Glomerular endothelial cell (primary cell): Measurements from ENCODE around the gene TUBA1B. TPM values are rescaled to one million over a fixed set of nuclear protein-coding genes. Genes with fewer than 3 reads are reported as not detected.

Source experiments
- DNase-seq: peaks from one replicate; pipeline ENCODE4 v3.0.0-alpha.2; 2011; ENCODE audit warnings: low read depth, low spot score; ENCODE audit errors: extremely low read depth
- total RNA-seq: library from RNA; depleted of rRNA; stranded (reverse); fragments of >200 nt; gene quantifications from 2 replicates; pipeline ENCODE4 v1.2.3, GENCODE V29; 2015

The TUBA1B gene
- total RNA-seq, 1 donor from 2014 or later = 1,250 TPM

- DNase-seq = no peak
Measured at GRCh38 chr12:49091836-49092085, 39.4 kb downstream of the TUBA1B start.

DNA sequence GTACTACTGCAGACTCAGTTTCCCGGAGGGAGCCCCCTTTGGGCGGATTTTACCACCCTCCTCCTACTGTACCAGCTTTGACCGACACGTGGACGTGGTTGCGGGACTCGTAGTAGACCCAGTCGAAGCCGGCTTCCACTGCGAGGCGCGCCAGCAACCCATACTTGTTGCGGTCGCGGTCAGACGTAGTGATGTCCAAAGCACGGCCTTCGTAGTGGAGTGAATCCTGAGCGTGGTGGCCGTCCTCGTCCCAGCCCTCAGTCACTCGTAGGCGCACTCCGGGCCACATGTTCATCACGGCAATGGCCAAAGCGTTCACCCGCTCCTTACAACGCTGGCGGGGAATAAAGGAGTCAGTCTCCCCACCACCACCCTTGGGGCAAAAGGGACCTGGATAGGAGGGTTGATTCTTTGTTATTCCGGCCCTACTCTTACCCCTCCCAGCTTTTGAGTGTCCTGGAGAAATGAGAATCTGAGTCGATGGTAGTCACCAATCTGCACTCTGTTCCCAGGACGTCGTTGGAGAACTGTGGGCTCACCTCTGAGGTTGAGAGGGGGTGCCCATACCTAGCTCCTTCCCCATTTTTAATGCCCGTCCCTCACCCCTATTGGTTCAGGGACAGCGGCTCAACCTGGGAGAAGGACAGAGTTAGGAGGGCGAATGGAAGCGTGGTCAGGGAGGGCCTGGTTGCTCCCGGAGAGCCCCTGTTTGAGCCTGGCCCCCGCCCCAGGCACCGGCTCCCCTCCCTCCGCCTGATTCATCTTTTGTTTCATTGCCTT, 39.9 kb downstream of the TUBA1B start:
- DNase-seq = no peak

DNA sequence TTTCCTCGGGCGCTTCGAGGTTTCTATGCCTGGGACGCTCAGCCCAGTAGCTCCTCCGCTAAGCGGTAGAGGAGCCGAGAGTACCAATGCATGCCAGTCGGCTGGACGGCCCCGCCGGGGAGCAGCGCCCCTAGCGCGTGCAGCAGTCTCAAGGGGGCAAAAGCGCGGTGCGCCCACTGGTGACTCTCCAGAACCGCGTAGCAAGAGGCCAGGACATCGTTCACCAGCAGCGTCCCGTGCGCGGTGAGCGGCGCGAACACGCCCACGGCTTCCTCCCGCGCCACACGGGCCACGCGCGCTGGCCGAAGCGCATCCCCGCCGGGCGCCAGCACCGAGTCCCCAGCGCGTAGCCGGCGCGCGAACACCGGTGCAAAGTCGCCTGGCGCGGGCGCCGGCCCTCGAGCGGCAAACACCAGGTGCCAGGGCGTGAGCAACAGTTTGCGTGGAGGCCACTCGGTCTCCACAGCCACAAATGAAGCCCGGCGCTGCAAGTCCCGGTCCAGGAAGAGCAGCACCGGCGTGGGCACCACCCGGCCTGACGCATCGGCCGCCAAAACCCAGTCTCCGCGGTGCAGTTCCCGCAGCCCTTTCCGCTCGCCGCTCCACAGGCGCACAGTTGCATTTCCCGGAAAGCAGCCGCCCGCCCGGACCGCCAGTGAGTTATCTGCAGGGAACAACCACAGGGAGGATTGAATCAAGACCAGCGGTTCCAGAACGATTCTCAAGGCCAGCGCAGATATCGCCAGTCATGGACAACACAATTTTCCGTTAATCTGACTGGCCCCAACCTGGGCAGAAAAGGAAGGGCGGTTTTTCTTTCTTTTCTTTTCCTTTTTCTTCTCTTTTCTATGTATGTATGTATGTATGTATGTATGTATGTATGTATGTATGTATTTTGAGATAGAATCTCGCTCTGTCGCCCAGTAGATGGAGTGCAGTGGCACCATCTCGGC, 41.1 kb downstream of the TUBA1B start:
- no peak for DNase-seq

DNA sequence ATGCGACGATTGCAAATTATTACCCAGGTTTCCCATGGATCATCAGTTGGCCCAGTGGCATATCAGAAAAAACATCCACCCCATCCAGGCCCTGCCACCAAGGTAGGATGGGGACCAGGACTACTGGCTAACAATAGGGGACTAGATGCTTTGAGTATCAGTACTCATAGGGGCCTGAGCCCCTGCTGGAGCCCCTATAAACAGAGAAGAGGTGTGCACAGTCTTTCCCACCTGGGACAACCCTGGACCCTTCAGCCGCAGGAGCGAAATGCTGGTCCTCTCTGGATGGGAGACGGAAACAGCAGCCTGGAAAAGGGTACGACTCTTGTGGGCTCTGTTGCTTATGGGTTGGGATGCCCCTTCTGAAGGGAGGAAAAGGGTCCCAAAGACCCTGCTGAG, 42.3 kb downstream of the TUBA1B start:
- no peak for DNase-seq

DNA sequence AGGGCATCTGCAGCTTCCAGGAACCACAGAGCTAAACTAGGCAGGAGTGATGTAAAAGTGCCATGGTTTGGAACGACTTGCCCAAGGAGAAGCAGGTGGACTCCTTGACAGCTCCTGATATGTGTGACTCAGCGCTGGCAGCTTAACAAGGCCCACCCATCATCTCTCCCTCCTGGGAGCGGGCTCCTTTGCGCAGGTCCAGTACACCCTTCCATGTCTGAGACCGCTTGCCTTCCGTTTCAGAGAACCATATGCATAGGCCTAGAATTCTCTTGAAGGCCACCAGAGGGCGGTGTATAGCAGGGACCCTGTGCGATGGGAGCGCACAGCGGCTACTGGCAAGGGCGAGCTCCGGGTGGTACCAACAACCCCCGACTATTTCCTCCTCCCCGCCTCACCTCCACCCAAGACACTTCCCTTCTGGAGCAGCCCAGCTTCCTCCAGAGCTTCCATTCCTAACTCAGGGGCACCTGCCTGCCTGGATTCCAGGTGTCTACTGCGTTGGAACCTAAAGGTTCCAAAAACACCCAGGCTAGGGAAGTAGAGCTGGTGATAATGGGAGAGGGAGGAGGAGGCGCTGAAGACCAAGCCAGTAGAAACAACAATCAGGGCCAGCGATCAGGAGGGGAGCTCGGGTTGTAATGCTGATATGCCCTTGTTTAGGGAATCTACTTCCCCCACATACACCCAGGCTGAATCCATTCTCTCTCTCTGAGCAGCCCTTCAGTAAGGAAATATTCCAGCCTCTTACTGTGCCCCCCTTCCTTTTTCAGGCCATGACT, 42.9 kb downstream of the TUBA1B start:
- DNase-seq = no peak

DNA sequence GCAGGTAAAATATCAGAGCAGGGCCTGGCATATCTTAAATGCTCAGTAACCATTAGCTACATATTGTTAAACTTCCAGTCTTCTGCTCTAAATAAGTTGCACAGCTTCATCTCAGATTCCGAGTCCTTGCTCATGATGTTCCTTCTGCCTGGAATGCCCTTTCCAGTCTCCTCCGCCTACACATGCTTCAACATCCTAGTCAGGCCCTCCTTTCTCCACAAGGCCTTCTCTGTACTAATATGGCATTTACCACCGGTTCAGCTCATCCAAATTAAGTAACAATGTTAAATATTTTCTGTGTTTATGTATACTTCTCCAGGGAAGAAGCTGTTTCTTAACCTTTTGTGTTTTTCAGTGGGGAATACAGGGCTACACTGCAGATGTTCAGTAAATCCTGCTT, 45.1 kb downstream of the TUBA1B start:
- DNase-seq = no peak

DNA sequence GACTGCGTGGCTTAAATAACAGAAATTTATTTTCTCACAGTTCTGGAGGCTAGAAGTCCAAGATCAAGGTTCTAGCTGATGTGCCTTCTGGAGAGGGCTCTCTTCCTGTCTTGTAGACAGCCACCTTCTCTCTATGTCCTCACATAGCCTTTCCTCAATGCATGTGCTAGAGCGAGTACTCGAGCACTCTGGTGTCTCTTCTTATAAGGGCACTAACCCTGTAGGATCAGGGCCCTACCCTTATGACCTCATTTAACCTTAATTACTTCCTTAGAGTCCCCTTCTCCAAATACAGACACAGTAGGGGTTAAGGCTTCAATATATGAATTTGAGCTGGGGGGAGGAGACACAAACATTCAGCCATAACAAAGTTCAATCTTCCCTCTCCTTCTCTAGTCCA, 46.8 kb downstream of the TUBA1B start:
- no peak for DNase-seq

GRCh38 chr12:49079793-49080192, 51.4 kb downstream of the TUBA1B start:
- no peak for DNase-seq

Other genes with a start within 250 kb of the TUBA1B start
- gene FKBP11, start 205.9 kb downstream of the TUBA1B start, total RNA-seq = 16.1 and 29.7 TPM in 2 replicates
- 108 TPM in 2 replicates for gene ARF3, start 173.9 kb downstream of the TUBA1B start, total RNA-seq
- gene WNT10B, start 159.7 kb downstream of the TUBA1B start, total RNA-seq = not detected in 2 replicates
- not detected in 2 replicates for gene WNT1, start 153.1 kb downstream of the TUBA1B start, total RNA-seq
- 0.10 and 0.12 TPM in 2 replicates for gene DDN, start 132.0 kb downstream of the TUBA1B start, total RNA-seq
- gene PRKAG1, start 112.6 kb downstream of the TUBA1B start, total RNA-seq = 48.6 and 56.5 TPM in 2 replicates
- 89.2 and 117 TPM in 2 replicates for gene KMT2D, start 70.6 kb downstream of the TUBA1B start, total RNA-seq
- gene RHEBL1, start 61.4 kb downstream of the TUBA1B start, total RNA-seq = 1.7 and 2.3 TPM in 2 replicates
- 0.05 and 0.29 TPM in 2 replicates for gene DHH, start 36.6 kb downstream of the TUBA1B start, total RNA-seq
- 60.8 and 73.5 TPM in 2 replicates for gene LMBR1L, start 20.5 kb downstream of the TUBA1B start, total RNA-seq
- 1,256 and 1,548 TPM in 2 replicates for gene TUBA1A, start 57.7 kb upstream of the TUBA1B start, total RNA-seq
- 522 and 561 TPM in 2 replicates for gene TUBA1C, start 133.7 kb upstream of the TUBA1B start, total RNA-seq
- 1.5 TPM in 1 of 2 replicates, not detected in the other for gene PRPH, start 163.8 kb upstream of the TUBA1B start, total RNA-seq
- gene TROAP, start 191.9 kb upstream of the TUBA1B start, total RNA-seq = 4.7 and 11.4 TPM in 2 replicates
- gene C1QL4, start 205.8 kb upstream of the TUBA1B start, total RNA-seq = not detected in 2 replicates
- 0.48 and 1.2 TPM in 2 replicates for gene DNAJC22, start 215.5 kb upstream of the TUBA1B start, total RNA-seq
- gene SPATS2, start 236.1 kb upstream of the TUBA1B start, total RNA-seq = 40.5 and 45.2 TPM in 2 replicates